ENCODE data around the gene OR5P2. TPM values are rescaled to one million over a fixed set of nuclear protein-coding genes. Genes with fewer than 3 reads are reported as not detected.
"Not testable (repeated sequence)": the region's sequence is repeated elsewhere in the genome, so short reads cannot be mapped to it uniquely, and the experiment has no call there.

OR5P2 gene
- polyA plus RNA-seq, 1 experiment, result not detected

GRCh38 chr11:7833527-7833926 is 36.8 kb upstream of the OR5P2 start:
- DNase-seq (ENCODE audit: low read depth, low spot score), result no peak
- ChIA-PET CTCF (no interaction called here), POLR2A (no interaction called here)
- no peak overlapping the region for H3K27ac ChIP-seq (ENCODE audit: low read depth, low read length)
- H3K27me3 ChIP-seq (ENCODE audit: control insufficient read depth, insufficient read depth, low read length), result no peaks in the 10 kb centered on the region
- no peak for TF ChIP-seq CTCF (IDR thresholded peaks at IDR 0.05; ENCODE audit: low read depth, low read length)
- no peak overlapping the region for H3K4me3 ChIP-seq (ENCODE audit: low read depth, low read length)
- H3K9me3 ChIP-seq (ENCODE audit: control insufficient read depth, insufficient read depth, low read length), result no peaks in the 10 kb centered on the region

GRCh38 chr11:7830740-7831139 is 34.0 kb upstream of the OR5P2 start, which contains the start of gene OR5P3:
Gene OR5P3 (minus strand): TSS chr11:7830840.
- POLR2A ChIA-PET, result no interaction called here
- Histone ChIP-seq H3K9me3 (ENCODE audit: control insufficient read depth, insufficient read depth, low read length) (no peaks in the 10 kb centered on the region), H3K27ac (ENCODE audit: low read depth, low read length) (no peak within 1 kb of the TSS), H3K27me3 (ENCODE audit: control insufficient read depth, insufficient read depth, low read length) (no peaks in the 10 kb centered on the region), H3K4me3 (ENCODE audit: low read depth, low read length) (no peak within 1 kb of the TSS)
- TF ChIP-seq CTCF (IDR thresholded peaks at IDR 0.05; ENCODE audit: low read depth, low read length), result no peak
- CTCF ChIA-PET, result no interaction called here
- no peak for DNase-seq (ENCODE audit: low read depth, low spot score)

- Histone ChIP-seq H3K4me3 (ENCODE audit: low read depth, low read length) (no peak overlapping the region), H3K9me3 (ENCODE audit: control insufficient read depth, insufficient read depth, low read length) (no peaks in the 10 kb centered on the region), H3K27ac (ENCODE audit: low read depth, low read length) (no peak overlapping the region), H3K27me3 (ENCODE audit: control insufficient read depth, insufficient read depth, low read length) (no peaks in the 10 kb centered on the region)
- TF ChIP-seq CTCF (IDR thresholded peaks at IDR 0.05; ENCODE audit: low read depth, low read length), result no peak
- DNase-seq (ENCODE audit: low read depth, low spot score), result no peak
- CTCF ChIA-PET, result no interaction called here
- POLR2A ChIA-PET, result no interaction called here
Observed at GRCh38 chr11:7826324-7826723, 29.6 kb upstream of the OR5P2 start.

GRCh38 chr11:7820417-7820816 is 23.7 kb upstream of the OR5P2 start:
- H3K4me3 ChIP-seq (ENCODE audit: low read depth, low read length); H3K27ac ChIP-seq (ENCODE audit: low read depth, low read length); DNase-seq (ENCODE audit: low read depth, low spot score); H3K27me3 ChIP-seq (ENCODE audit: control insufficient read depth, insufficient read depth, low read length); CTCF ChIA-PET; H3K9me3 ChIP-seq (ENCODE audit: control insufficient read depth, insufficient read depth, low read length); POLR2A ChIA-PET: not testable (repeated sequence)

GRCh38 chr11:7814897-7815296 is 18.2 kb upstream of the OR5P2 start:
- POLR2A ChIA-PET, result not testable (repeated sequence)

GRCh38 chr11:7810301-7810700 is 13.6 kb upstream of the OR5P2 start:
- H3K27me3 ChIP-seq (ENCODE audit: control insufficient read depth, insufficient read depth, low read length); H3K9me3 ChIP-seq (ENCODE audit: control insufficient read depth, insufficient read depth, low read length); CTCF ChIA-PET; POLR2A ChIA-PET; H3K27ac ChIP-seq (ENCODE audit: low read depth, low read length); H3K4me3 ChIP-seq (ENCODE audit: low read depth, low read length); DNase-seq (ENCODE audit: low read depth, low spot score): not testable (repeated sequence)

More at GRCh38 chr11:7814897-7815296, 18.2 kb upstream of the OR5P2 start:
- H3K9me3 ChIP-seq (ENCODE audit: control insufficient read depth, insufficient read depth, low read length); H3K27ac ChIP-seq (ENCODE audit: low read depth, low read length); H3K4me3 ChIP-seq (ENCODE audit: low read depth, low read length); DNase-seq (ENCODE audit: low read depth, low spot score); H3K27me3 ChIP-seq (ENCODE audit: control insufficient read depth, insufficient read depth, low read length); CTCF ChIA-PET: not testable (repeated sequence)

- Histone ChIP-seq H3K9me3 (ENCODE audit: control insufficient read depth, insufficient read depth, low read length) (no peaks in the 10 kb centered on the region), H3K4me3 (ENCODE audit: low read depth, low read length) (no peak overlapping the region), H3K27ac (ENCODE audit: low read depth, low read length) (no peak overlapping the region), H3K27me3 (ENCODE audit: control insufficient read depth, insufficient read depth, low read length) (no peaks in the 10 kb centered on the region)
- no peak for TF ChIP-seq CTCF (IDR thresholded peaks at IDR 0.05; ENCODE audit: low read depth, low read length)
- ChIA-PET POLR2A (no interaction called here), CTCF (no interaction called here)
- DNase-seq (ENCODE audit: low read depth, low spot score), result no peak
Observed at GRCh38 chr11:7793233-7793632, 3.5 kb downstream of the OR5P2 start.

Measured in AG04450 (cell line).